Lower leg skin (tissue), 3 donors: Measurements from ENCODE around the gene IGF2.

Source experiments
- POLR2A ChIP-seq, 2 donors: fragments of 450-650 bp; IDR thresholded peaks; one replicate each; pipeline ENCODE4 v1.6.1; 2016 to 2017; ENCODE audit warnings: antibody characterized with exemption in 2 of 2, mild to moderate bottlenecking in 1 of 2, moderate library complexity in 1 of 2
- TF ChIP-seq, protein P1 (sequence below), 3 donors: fragments of 450-650 bp; IDR thresholded peaks; one replicate each; pipeline ENCODE4 v1.5.1; 2016; ENCODE audit warnings: antibody characterized with exemption in 3 of 3, mild to moderate bottlenecking in 3 of 3, moderate library complexity in 2 of 3

DNA sequence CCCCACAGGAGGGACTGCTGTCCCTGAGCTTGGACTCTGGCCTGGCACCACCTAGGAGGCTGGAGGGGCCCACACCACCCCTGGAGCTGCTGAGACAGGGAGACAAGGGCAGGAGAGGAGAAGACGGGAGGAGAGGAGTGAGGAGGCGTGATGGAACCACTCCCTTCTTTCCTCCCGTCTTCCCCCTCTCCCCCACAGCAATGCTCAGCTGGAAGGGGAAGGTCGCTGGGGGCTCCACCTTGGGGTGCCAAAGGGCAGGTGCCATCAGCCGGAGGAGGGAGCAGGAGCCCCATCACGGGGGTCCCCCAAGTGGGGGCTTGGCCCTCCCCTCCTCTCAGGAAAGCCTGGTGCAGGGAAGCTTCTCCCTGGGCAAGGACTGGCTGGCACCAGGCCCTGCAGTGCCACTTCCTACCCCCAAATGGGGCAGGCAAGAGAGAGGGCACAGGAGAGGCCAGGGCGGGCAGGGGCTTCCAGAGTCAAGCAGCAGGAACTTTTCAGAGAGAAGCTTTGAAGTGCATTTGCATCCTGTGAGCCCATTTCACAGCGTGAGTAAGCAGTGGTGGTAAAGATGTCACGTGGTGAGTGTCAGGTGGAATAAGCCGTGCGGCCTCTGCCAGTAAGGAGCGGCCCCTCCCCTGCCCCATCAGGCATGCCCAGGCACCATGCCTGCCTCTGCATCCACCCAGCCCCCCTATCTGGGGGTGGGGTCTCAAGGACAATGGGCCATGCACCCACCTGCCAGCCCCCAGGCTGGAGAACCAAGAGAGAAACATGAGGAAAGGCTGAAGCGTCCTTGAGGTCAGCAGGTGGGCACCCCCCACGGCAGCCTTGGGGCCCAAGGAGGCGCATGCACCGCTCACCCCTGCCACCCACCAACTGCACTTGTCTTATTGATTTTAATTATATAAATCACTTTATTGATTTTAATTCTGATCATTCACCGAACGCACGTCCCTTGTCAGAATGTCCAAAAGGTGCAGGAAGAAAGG is 4.9 kb downstream of the IGF2 start:
- TF ChIP-seq, protein P1, sequence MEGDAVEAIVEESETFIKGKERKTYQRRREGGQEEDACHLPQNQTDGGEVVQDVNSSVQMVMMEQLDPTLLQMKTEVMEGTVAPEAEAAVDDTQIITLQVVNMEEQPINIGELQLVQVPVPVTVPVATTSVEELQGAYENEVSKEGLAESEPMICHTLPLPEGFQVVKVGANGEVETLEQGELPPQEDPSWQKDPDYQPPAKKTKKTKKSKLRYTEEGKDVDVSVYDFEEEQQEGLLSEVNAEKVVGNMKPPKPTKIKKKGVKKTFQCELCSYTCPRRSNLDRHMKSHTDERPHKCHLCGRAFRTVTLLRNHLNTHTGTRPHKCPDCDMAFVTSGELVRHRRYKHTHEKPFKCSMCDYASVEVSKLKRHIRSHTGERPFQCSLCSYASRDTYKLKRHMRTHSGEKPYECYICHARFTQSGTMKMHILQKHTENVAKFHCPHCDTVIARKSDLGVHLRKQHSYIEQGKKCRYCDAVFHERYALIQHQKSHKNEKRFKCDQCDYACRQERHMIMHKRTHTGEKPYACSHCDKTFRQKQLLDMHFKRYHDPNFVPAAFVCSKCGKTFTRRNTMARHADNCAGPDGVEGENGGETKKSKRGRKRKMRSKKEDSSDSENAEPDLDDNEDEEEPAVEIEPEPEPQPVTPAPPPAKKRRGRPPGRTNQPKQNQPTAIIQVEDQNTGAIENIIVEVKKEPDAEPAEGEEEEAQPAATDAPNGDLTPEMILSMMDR (IDR thresholded peaks at IDR 0.05): no peak
- no peak for TF ChIP-seq POLR2A (IDR thresholded peaks at IDR 0.05)
